ENCODE data around the gene NEAT1. TPM values are rescaled to one million over a fixed set of nuclear protein-coding genes. Genes with fewer than 3 reads are reported as not detected.

NEAT1 gene
- polyA plus RNA-seq (2013, experiment 1 of 2) = 3.6 TPM
- 3.6 TPM for polyA plus RNA-seq (2013, experiment 2 of 2)

- Histone ChIP-seq H3K27me3 (ENCODE audit: insufficient read depth, low read length) (no peaks in the 10 kb centered on the region), H3K27ac (ENCODE audit: low read depth, low read length) (peak within 1 kb of the TSS; percentile 92), H3K4me3 (ENCODE audit: low read length) (peak within 1 kb of the TSS; percentile 65), H3K9me3 (ENCODE audit: insufficient read depth, low read depth, low read length) (no peaks in the 10 kb centered on the region), H3K36me3 (ENCODE audit: insufficient read depth, low read length) (0 out of 2 replicates have a peak, but pooled peaks cover 4% of the 10 kb centered on the region), H3K9ac (ENCODE audit: low read depth, low read length) (peak within 1 kb of the TSS; percentile 92), H3K4me1 (ENCODE audit: insufficient read depth, low read length) (peaks cover 82% of the 10 kb centered on the region)
- 28% methylated on average over 40 of the region's 40 CpGs for WGBS
These were observed at the start of gene NEAT1 for GRCh38 chr11:65422633-65423515. NEAT1 (plus strand) TSS chr11:65422798.

GRCh38 chr11:65373839-65374580, 48.6 kb upstream of the NEAT1 start:
- Histone ChIP-seq H3K4me3 (ENCODE audit: low read length) (no peak overlapping the region), H3K27ac (ENCODE audit: low read depth, low read length) (no peak overlapping the region), H3K9ac (ENCODE audit: low read depth, low read length) (no peak overlapping the region), H3K9me3 (ENCODE audit: insufficient read depth, low read depth, low read length) (no peaks in the 10 kb centered on the region), H3K27me3 (ENCODE audit: insufficient read depth, low read length) (no peaks in the 10 kb centered on the region; the same call in 1 of the 2 replicates), H3K4me1 (ENCODE audit: insufficient read depth, low read length) (no peaks in the 10 kb centered on the region), H3K36me3 (ENCODE audit: insufficient read depth, low read length) (no peaks in the 10 kb centered on the region)
- WGBS = 92% methylated on average over 14 of the region's 14 CpGs

- H3K9me3 ChIP-seq (ENCODE audit: insufficient read depth, low read depth, low read length) = no peaks in the 10 kb centered on the region
- no peak overlapping the region for H3K4me3 ChIP-seq (ENCODE audit: low read length)
- WGBS = 93% methylated on average over 8 of the region's 8 CpGs
- H3K4me1 ChIP-seq (ENCODE audit: insufficient read depth, low read length) = no peaks in the 10 kb centered on the region
- H3K27ac ChIP-seq (ENCODE audit: low read depth, low read length) = no peak overlapping the region
- H3K36me3 ChIP-seq (ENCODE audit: insufficient read depth, low read length) = no peaks in the 10 kb centered on the region
- no peaks in the 10 kb centered on the region; the same call in 1 of the 2 replicates for H3K27me3 ChIP-seq (ENCODE audit: insufficient read depth, low read length)
- no peak overlapping the region for H3K9ac ChIP-seq (ENCODE audit: low read depth, low read length)
These were observed 47.6 kb upstream of the NEAT1 start for GRCh38 chr11:65375012-65375411.

GRCh38 chr11:65376138-65376713, 46.4 kb upstream of the NEAT1 start:
- Histone ChIP-seq H3K4me1 (ENCODE audit: insufficient read depth, low read length) (no peaks in the 10 kb centered on the region), H3K4me3 (ENCODE audit: low read length) (no peak overlapping the region), H3K9ac (ENCODE audit: low read depth, low read length) (no peak overlapping the region), H3K27me3 (ENCODE audit: insufficient read depth, low read length) (no peaks in the 10 kb centered on the region; the same call in 1 of the 2 replicates), H3K9me3 (ENCODE audit: insufficient read depth, low read depth, low read length) (no peaks in the 10 kb centered on the region), H3K36me3 (ENCODE audit: insufficient read depth, low read length) (no peaks in the 10 kb centered on the region), H3K27ac (ENCODE audit: low read depth, low read length) (no peak overlapping the region)
- WGBS = 92% methylated on average over 16 of the region's 16 CpGs

GRCh38 chr11:65377036-65377435, 45.6 kb upstream of the NEAT1 start:
- no peaks in the 10 kb centered on the region; the same call in 1 of the 2 replicates for H3K27me3 ChIP-seq (ENCODE audit: insufficient read depth, low read length)
- H3K9me3 ChIP-seq (ENCODE audit: insufficient read depth, low read depth, low read length) = no peaks in the 10 kb centered on the region
- H3K9ac ChIP-seq (ENCODE audit: low read depth, low read length) = no peak overlapping the region
- no peaks in the 10 kb centered on the region for H3K36me3 ChIP-seq (ENCODE audit: insufficient read depth, low read length)
- H3K4me1 ChIP-seq (ENCODE audit: insufficient read depth, low read length) = peaks cover 4% of the 10 kb centered on the region
- no peak overlapping the region for H3K4me3 ChIP-seq (ENCODE audit: low read length)
- no peak overlapping the region for H3K27ac ChIP-seq (ENCODE audit: low read depth, low read length)
- 82% methylated on average over 8 of the region's 8 CpGs for WGBS

GRCh38 chr11:65377777-65378176, 44.8 kb upstream of the NEAT1 start:
- no peak overlapping the region for H3K9ac ChIP-seq (ENCODE audit: low read depth, low read length)
- H3K4me1 ChIP-seq (ENCODE audit: insufficient read depth, low read length) = peaks cover 11% of the 10 kb centered on the region
- H3K27ac ChIP-seq (ENCODE audit: low read depth, low read length) = no peak overlapping the region

GRCh38 chr11:65378208-65378927, 44.2 kb upstream of the NEAT1 start:
- Histone ChIP-seq H3K4me1 (ENCODE audit: insufficient read depth, low read length) (peaks cover 16% of the 10 kb centered on the region), H3K9me3 (ENCODE audit: insufficient read depth, low read depth, low read length) (no peaks in the 10 kb centered on the region), H3K27me3 (ENCODE audit: insufficient read depth, low read length) (no peaks in the 10 kb centered on the region; the same call in 1 of the 2 replicates), H3K27ac (ENCODE audit: low read depth, low read length) (no peak overlapping the region), H3K4me3 (ENCODE audit: low read length) (no peak overlapping the region), H3K36me3 (ENCODE audit: insufficient read depth, low read length) (no peaks in the 10 kb centered on the region), H3K9ac (ENCODE audit: low read depth, low read length) (no peak overlapping the region)
- 89% methylated on average over 19 of the region's 19 CpGs for WGBS

More at GRCh38 chr11:65377777-65378176, 44.8 kb upstream of the NEAT1 start:
- Histone ChIP-seq H3K27me3 (ENCODE audit: insufficient read depth, low read length) (no peaks in the 10 kb centered on the region; the same call in 1 of the 2 replicates), H3K4me3 (ENCODE audit: low read length) (no peak overlapping the region), H3K9me3 (ENCODE audit: insufficient read depth, low read depth, low read length) (no peaks in the 10 kb centered on the region), H3K36me3 (ENCODE audit: insufficient read depth, low read length) (no peaks in the 10 kb centered on the region)
- 87% methylated on average over 8 of the region's 8 CpGs for WGBS

- Histone ChIP-seq H3K9ac (ENCODE audit: low read depth, low read length) (no peak overlapping the region), H3K4me3 (ENCODE audit: low read length) (no peak overlapping the region), H3K27ac (ENCODE audit: low read depth, low read length) (no peak overlapping the region), H3K36me3 (ENCODE audit: insufficient read depth, low read length) (no peaks in the 10 kb centered on the region), H3K27me3 (ENCODE audit: insufficient read depth, low read length) (no peaks in the 10 kb centered on the region), H3K4me1 (ENCODE audit: insufficient read depth, low read length) (peaks cover 16% of the 10 kb centered on the region), H3K9me3 (ENCODE audit: insufficient read depth, low read depth, low read length) (no peaks in the 10 kb centered on the region)
- 92% methylated on average over 14 of the region's 14 CpGs for WGBS
These were observed 43.5 kb upstream of the NEAT1 start for GRCh38 chr11:65378928-65379638.

- Histone ChIP-seq H3K36me3 (ENCODE audit: insufficient read depth, low read length) (no peaks in the 10 kb centered on the region), H3K4me1 (ENCODE audit: insufficient read depth, low read length) (peaks cover 16% of the 10 kb centered on the region), H3K9ac (ENCODE audit: low read depth, low read length) (no peak overlapping the region), H3K4me3 (ENCODE audit: low read length) (no peak overlapping the region), H3K27me3 (ENCODE audit: insufficient read depth, low read length) (no peaks in the 10 kb centered on the region), H3K27ac (ENCODE audit: low read depth, low read length) (no peak overlapping the region), H3K9me3 (ENCODE audit: insufficient read depth, low read depth, low read length) (no peaks in the 10 kb centered on the region)
- WGBS = 95% methylated on average over 13 of the region's 13 CpGs
These were observed 42.7 kb upstream of the NEAT1 start for GRCh38 chr11:65379698-65380459.

All from HUES64 (cell line).